HG03135 (cell line): Measurements from ENCODE around the gene CCL1.

ENCODE experiments used
- ATAC-seq: cut with Tn5 transposase; IDR thresholded peaks from one replicate; pipeline ENCODE4 v1.9.1; 2021; ENCODE audit warnings: mild to moderate bottlenecking, moderate library complexity; ENCODE audit not compliant: unreplicated experiment

Gene CCL1

GRCh38 chr17:34363183-34363661, at the start of gene CCL1:
CCL1 (minus strand) TSS chr17:34363233; CDS start chr17:34363161, 72 bp downstream.
- ATAC-seq: no peak

- no peak for ATAC-seq
These were observed 49.5 kb upstream of the CCL1 start for GRCh38 chr17:34412534-34412933.

GRCh38 chr17:34411646-34412421, 48.8 kb upstream of the CCL1 start:
- ATAC-seq: no peak

- no peak for ATAC-seq
These were observed 46.3 kb upstream of the CCL1 start for GRCh38 chr17:34409352-34409751.

GRCh38 chr17:34408439-34408838, 45.4 kb upstream of the CCL1 start:
- no peak for ATAC-seq

GRCh38 chr17:34406226-34406625, 43.2 kb upstream of the CCL1 start:
- no peak for ATAC-seq

- no peak for ATAC-seq
These were observed 40.0 kb upstream of the CCL1 start for GRCh38 chr17:34403006-34403405.

GRCh38 chr17:34401165-34401564, 38.1 kb upstream of the CCL1 start:
- ATAC-seq: no peak

GRCh38 chr17:34400301-34400931, 37.4 kb upstream of the CCL1 start:
- ATAC-seq: no peak

GRCh38 chr17:34399725-34400124, 36.7 kb upstream of the CCL1 start:
- no peak for ATAC-seq

- ATAC-seq: no peak
These were observed 36.0 kb upstream of the CCL1 start for GRCh38 chr17:34398990-34399389.

- ATAC-seq: no peak
These were observed 34.2 kb upstream of the CCL1 start for GRCh38 chr17:34397265-34397664.

- no peak for ATAC-seq
These were observed 30.4 kb upstream of the CCL1 start for GRCh38 chr17:34393401-34393800.

- no peak for ATAC-seq
These were observed 28.2 kb upstream of the CCL1 start for GRCh38 chr17:34391241-34391640.

GRCh38 chr17:34390649-34391048, 27.6 kb upstream of the CCL1 start:
- no peak for ATAC-seq

GRCh38 chr17:34389126-34389750, 26.2 kb upstream of the CCL1 start:
- no peak for ATAC-seq

- ATAC-seq: no peak
These were observed 24.5 kb upstream of the CCL1 start for GRCh38 chr17:34387566-34387965.

- ATAC-seq: no peak
These were observed 23.9 kb upstream of the CCL1 start for GRCh38 chr17:34386697-34387550.

- ATAC-seq: no peak
These were observed 23.3 kb upstream of the CCL1 start for GRCh38 chr17:34386343-34386696.

GRCh38 chr17:34384822-34385605, 22.0 kb upstream of the CCL1 start:
- no peak for ATAC-seq
